ENCODE data around the gene PRR23A.
"Not testable (repeated sequence)": the region's sequence is repeated elsewhere in the genome, so short reads cannot be mapped to it uniquely, and the experiment has no call there.

Gene PRR23A

GRCh38 chr3:139037478-139037877 is 31.4 kb upstream of the PRR23A start:
- Histone ChIP-seq H3K4me1 (no peaks in the 10 kb centered on the region), H3K27ac (no peak overlapping the region), H3K27me3 (ENCODE audit: control insufficient read depth, insufficient read depth, low read length) (no peaks in the 10 kb centered on the region), H3K4me2 (ENCODE audit: low read length) (no peak overlapping the region), H3K9me3 (ENCODE audit: control insufficient read depth, low read length) (no peaks in the 10 kb centered on the region), H3K36me3 (ENCODE audit: control insufficient read depth, insufficient read depth, low read length) (no peaks in the 10 kb centered on the region), H3K9ac (no peak overlapping the region), H2AFZ (no peak overlapping the region), H3K4me3 (ENCODE audit: low read depth, low read length) (no peak overlapping the region), H3K79me2 (no peaks in the 10 kb centered on the region)
- no peak for TF ChIP-seq CTCF (IDR thresholded peaks at IDR 0.05)

GRCh38 chr3:139032326-139033002 is 26.4 kb upstream of the PRR23A start:
- H3K4me2 ChIP-seq (ENCODE audit: low read length) = no peak overlapping the region
- H3K4me3 ChIP-seq (ENCODE audit: low read depth, low read length) = no peak overlapping the region
- no peaks in the 10 kb centered on the region for H3K79me2 ChIP-seq
- H3K9ac ChIP-seq = no peak overlapping the region
- no peaks in the 10 kb centered on the region for H3K36me3 ChIP-seq (ENCODE audit: control insufficient read depth, insufficient read depth, low read length)
- H2AFZ ChIP-seq = no peak overlapping the region
- TF ChIP-seq CTCF (IDR thresholded peaks at IDR 0.05) = no peak
- no peaks in the 10 kb centered on the region for H3K27me3 ChIP-seq (ENCODE audit: control insufficient read depth, insufficient read depth, low read length)
- no peaks in the 10 kb centered on the region for H3K9me3 ChIP-seq (ENCODE audit: control insufficient read depth, low read length)
- H3K4me1 ChIP-seq = no peaks in the 10 kb centered on the region
- H3K27ac ChIP-seq = no peak overlapping the region

- not testable (repeated sequence) for H3K4me2 ChIP-seq (ENCODE audit: low read length); H2AFZ ChIP-seq; H3K4me1 ChIP-seq; H3K4me3 ChIP-seq (ENCODE audit: low read depth, low read length); H3K27me3 ChIP-seq (ENCODE audit: control insufficient read depth, insufficient read depth, low read length); H3K9me3 ChIP-seq (ENCODE audit: control insufficient read depth, low read length); H3K9ac ChIP-seq; H3K27ac ChIP-seq; H3K79me2 ChIP-seq; H3K36me3 ChIP-seq (ENCODE audit: control insufficient read depth, insufficient read depth, low read length)
Measured at GRCh38 chr3:139030576-139030975, 24.5 kb upstream of the PRR23A start.

DNA sequence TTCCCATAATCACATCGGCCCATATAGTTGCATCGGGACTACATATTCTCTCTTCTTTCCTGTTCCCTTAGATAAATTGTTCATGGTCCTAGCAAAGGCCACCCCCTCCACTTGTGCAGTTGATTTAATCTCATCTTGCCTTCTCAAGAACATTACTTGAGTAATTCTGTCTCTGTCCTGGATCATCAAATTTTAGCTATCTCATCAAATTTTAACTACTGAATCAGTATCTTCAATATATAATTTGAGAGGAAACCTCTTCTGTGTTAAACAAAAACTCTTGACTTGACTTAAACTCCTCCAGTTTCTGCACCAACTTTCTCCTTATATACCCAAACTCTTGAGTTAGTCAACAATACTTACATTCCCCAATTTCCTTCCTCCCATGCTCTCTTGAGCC is 18.9 kb upstream of the PRR23A start:
- Histone ChIP-seq H3K4me2 (ENCODE audit: low read length) (no peak overlapping the region), H3K27me3 (ENCODE audit: control insufficient read depth, insufficient read depth, low read length) (no peaks in the 10 kb centered on the region), H3K4me1 (no peaks in the 10 kb centered on the region), H3K9me3 (ENCODE audit: control insufficient read depth, low read length) (no peaks in the 10 kb centered on the region), H3K9ac (no peak overlapping the region), H3K36me3 (ENCODE audit: control insufficient read depth, insufficient read depth, low read length) (no peaks in the 10 kb centered on the region), H3K79me2 (no peaks in the 10 kb centered on the region), H2AFZ (no peak overlapping the region), H3K4me3 (ENCODE audit: low read depth, low read length) (no peak overlapping the region), H3K27ac (no peak overlapping the region)
- no peak for TF ChIP-seq CTCF (IDR thresholded peaks at IDR 0.05)

- H3K27me3 ChIP-seq (ENCODE audit: control insufficient read depth, insufficient read depth, low read length) = no peaks in the 10 kb centered on the region
- no peak within 1 kb of the TSS for H3K9ac ChIP-seq
- H3K27ac ChIP-seq = no peak within 1 kb of the TSS
- H3K79me2 ChIP-seq = no peaks in the 10 kb centered on the region
- H3K4me1 ChIP-seq = no peaks in the 10 kb centered on the region
- H3K4me3 ChIP-seq (ENCODE audit: low read depth, low read length) = no peak within 1 kb of the TSS
- no peak within 1 kb of the TSS for H3K4me2 ChIP-seq (ENCODE audit: low read length)
- no peak for TF ChIP-seq CTCF (IDR thresholded peaks at IDR 0.05)
- no peak within 1 kb of the TSS for H2AFZ ChIP-seq
- no peaks in the 10 kb centered on the region for H3K36me3 ChIP-seq (ENCODE audit: control insufficient read depth, insufficient read depth, low read length)
- no peaks in the 10 kb centered on the region for H3K9me3 ChIP-seq (ENCODE audit: control insufficient read depth, low read length)
Measured at GRCh38 chr3:139020868-139021234, 14.8 kb upstream of the PRR23A start, which contains the start of gene PRR23B. Gene PRR23B, minus strand, starts transcription at chr3:139020926. Its CDS starts 265 bp downstream, at chr3:139020661.

All from parathyroid adenoma (tissue), 2 donors.